Transverse colon (tissue), 4 donors: Measurements from ENCODE around the gene ANXA2R. TPM values are rescaled to one million over a fixed set of nuclear protein-coding genes. Genes with fewer than 3 reads are reported as not detected.
A peak's percentile ranks its signal among the peaks of the same experiment; 100 is the strongest.

ENCODE experiments used
- DNase-seq: peaks from one replicate; pipeline ENCODE4 v3.0.0-alpha.2; 2019
- H3K27ac ChIP-seq, 4 donors: fragments of 200-600 bp; sonication (generic); 2 replicates each; pipeline ENCODE4 v1.5.1; 2016 to 2018; ENCODE audit warnings: inconsistent platforms in 4 of 4
- H3K27me3 ChIP-seq: fragments of 200-600 bp; sonication (generic); 2 replicates; pipeline ENCODE4 v1.5.1; 2017; ENCODE audit warnings: inconsistent platforms
- H3K36me3 ChIP-seq, 4 donors: fragments of 200-600 bp; sonication (generic); 2 replicates each; pipeline ENCODE4 v1.5.1; 2017 to 2019; ENCODE audit warnings: inconsistent platforms in 4 of 4
- H3K4me1 ChIP-seq, 4 donors: fragments of 200-600 bp; sonication (generic); 2 replicates each; pipeline ENCODE4 v1.5.1; 2017 to 2020; ENCODE audit warnings: inconsistent platforms in 4 of 4
- H3K4me3 ChIP-seq, 4 donors: fragments of 200-600 bp; sonication (generic); 1 replicate in 1 of 4; 2 replicates in 3 of 4; pipeline versions ENCODE4 v1.5.1 to v1.6.1; 2017 to 2019; ENCODE audit warnings: inconsistent platforms in 4 of 4
- H3K9me3 ChIP-seq, 2 donors: fragments of 200-600 bp; sonication (generic); 2 replicates each; pipeline ENCODE4 v1.5.1; 2017 to 2019; ENCODE audit warnings: inconsistent platforms in 2 of 2
- EP300 ChIP-seq: sonication (generic); formaldehyde crosslinking; IDR thresholded peaks from one replicate; pipeline ENCODE4 v1.6.1; 2017; ENCODE audit warnings: antibody characterized with exemption, low read depth
- POLR2A ChIP-seq: fragments of 450-650 bp; IDR thresholded peaks from one replicate; pipeline ENCODE4 v1.6.1; 2016; ENCODE audit warnings: antibody characterized with exemption, mild to moderate bottlenecking, moderate library complexity
- POLR2AphosphoS5 ChIP-seq, 3 donors: sonication (generic); formaldehyde crosslinking; IDR thresholded peaks; one replicate each; pipeline ENCODE4 v1.6.1; 2016; ENCODE audit warnings: antibody characterized with exemption in 3 of 3
- WGBS, 2 donors: methylation state at CpG; one replicate each; pipeline ENCODE4 v1.1.5; 2018; ENCODE audit warnings: low coverage in 1 of 2; 5-methylcytosine and 5-hydroxymethylcytosine counted together
- in situ Hi-C, 4 donors: fragments of 200-750 bp; cut with MboI; loops; one replicate each; pipeline versions ENCODE4 v1.15.0 to v1.15.1; 2017; ENCODE audit warnings: low sequenced_read_pairs in 3 of 4, low pct_ligation_motif_present in 1 of 4, low pct_unique_long_range_greater_than_20kb in 1 of 4
- intact Hi-C: fragments of 100-400 bp; cut with DNase I; formaldehyde crosslinking; loops from one replicate; pipeline ENCODE4 v1.15.1; 2023; ENCODE audit warnings: low total_unique reads
- total RNA-seq, 4 donors: library from RNA; depleted of rRNA; stranded (reverse); fragments of >200 nt; gene quantifications; one replicate each; pipeline ENCODE4 v1.1.0, GENCODE V29; 2016
- TF ChIP-seq, protein P1 (sequence below), 5 experiments: fragments of 200-600 bp in 3 of 5; fragments of 450-650 bp in 2 of 5; sonication (generic) in 3 of 5; IDR thresholded peaks; 1 replicate in 2 of 5; 2 replicates in 3 of 5; pipeline ENCODE4 v1.5.1; 2016 to 2017; ENCODE audit warnings: antibody characterized with exemption in 5 of 5, inconsistent platforms in 3 of 5, mild to moderate bottlenecking in 2 of 5, moderate library complexity in 1 of 5

Gene ANXA2R
- total RNA-seq, 4 donors from 2014 or later: 0.75 to 4.4 (median 2.0) TPM

DNA sequence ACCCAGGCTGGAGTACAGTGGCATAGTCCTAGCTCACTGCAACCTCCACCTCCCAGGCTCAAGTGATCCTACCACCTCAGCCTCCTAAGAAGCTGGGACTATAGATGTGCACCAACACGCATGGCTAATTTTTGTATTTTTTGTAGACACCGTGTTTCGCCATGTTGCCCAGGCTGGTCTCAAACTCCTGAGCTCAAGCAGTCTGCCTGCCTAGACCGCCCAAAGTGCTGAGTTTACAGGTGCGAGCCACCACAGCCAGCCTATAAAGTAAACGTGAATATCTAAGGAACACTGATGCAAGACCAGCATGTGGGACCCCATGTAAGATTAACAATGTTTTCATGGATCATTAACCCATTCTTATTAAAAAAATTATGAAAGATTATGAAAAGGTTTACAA is 15.9 kb downstream of the ANXA2R start:
- TF ChIP-seq EP300: no peak
- TF ChIP-seq, protein P1, sequence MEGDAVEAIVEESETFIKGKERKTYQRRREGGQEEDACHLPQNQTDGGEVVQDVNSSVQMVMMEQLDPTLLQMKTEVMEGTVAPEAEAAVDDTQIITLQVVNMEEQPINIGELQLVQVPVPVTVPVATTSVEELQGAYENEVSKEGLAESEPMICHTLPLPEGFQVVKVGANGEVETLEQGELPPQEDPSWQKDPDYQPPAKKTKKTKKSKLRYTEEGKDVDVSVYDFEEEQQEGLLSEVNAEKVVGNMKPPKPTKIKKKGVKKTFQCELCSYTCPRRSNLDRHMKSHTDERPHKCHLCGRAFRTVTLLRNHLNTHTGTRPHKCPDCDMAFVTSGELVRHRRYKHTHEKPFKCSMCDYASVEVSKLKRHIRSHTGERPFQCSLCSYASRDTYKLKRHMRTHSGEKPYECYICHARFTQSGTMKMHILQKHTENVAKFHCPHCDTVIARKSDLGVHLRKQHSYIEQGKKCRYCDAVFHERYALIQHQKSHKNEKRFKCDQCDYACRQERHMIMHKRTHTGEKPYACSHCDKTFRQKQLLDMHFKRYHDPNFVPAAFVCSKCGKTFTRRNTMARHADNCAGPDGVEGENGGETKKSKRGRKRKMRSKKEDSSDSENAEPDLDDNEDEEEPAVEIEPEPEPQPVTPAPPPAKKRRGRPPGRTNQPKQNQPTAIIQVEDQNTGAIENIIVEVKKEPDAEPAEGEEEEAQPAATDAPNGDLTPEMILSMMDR (IDR thresholded peaks at IDR 0.05): no peak
- TF ChIP-seq POLR2A: no peak
- no peak for TF ChIP-seq POLR2AphosphoS5 (IDR thresholded peaks at IDR 0.05)
- H3K4me1 ChIP-seq: peaks cover 0 to 7% (median under 1%) of the 10 kb centered on the region in 4 donors
- no peaks in the 10 kb centered on the region for H3K9me3 ChIP-seq
- WGBS, 2 donors: 90 to 100% methylated on average over 1 to 6 of the region's 6 CpGs
- H3K36me3 ChIP-seq: no peaks in the 10 kb centered on the region
- no peak overlapping the region for H3K27ac ChIP-seq
- peaks cover 54% of the 10 kb centered on the region for H3K27me3 ChIP-seq
- intact Hi-C loops: no loop called here
- in situ Hi-C loops: no loop called here
- no peak for DNase-seq
- H3K4me3 ChIP-seq: no peak overlapping the region

DNA sequence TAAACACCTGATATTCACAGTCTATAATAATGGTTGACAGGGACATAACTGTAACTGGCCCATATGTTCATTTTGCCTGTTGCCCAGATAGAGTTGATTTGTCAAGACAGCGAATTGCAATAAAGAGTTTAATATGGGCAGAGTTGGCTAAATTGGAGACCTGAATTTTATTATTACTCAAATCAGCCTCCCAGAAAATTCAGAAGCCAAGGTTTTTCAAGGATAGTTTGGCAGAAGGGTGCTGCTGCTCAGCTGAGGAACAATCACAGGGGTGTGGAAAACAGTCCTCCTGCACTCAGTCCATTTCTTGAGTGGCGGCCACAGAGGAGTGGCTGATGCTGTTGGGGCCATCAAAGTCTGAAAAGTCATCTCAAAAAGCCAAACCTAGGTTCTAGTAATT is 19.0 kb downstream of the ANXA2R start:
- H3K27me3 ChIP-seq: peaks cover 83% of the 10 kb centered on the region
- H3K4me3 ChIP-seq: no peak overlapping the region
- DNase-seq: no peak
- H3K9me3 ChIP-seq: no peaks in the 10 kb centered on the region
- intact Hi-C loops (no loop called here), in situ Hi-C loops (no loop called here)
- WGBS, 2 donors: 67 to 90% methylated on average over 2 of the region's 2 CpGs
- H3K27ac ChIP-seq: no peak overlapping the region
- TF ChIP-seq POLR2A (no peak), EP300 (no peak), POLR2AphosphoS5 (IDR thresholded peaks at IDR 0.05) (no peak)
- TF ChIP-seq, protein P1 (IDR thresholded peaks at IDR 0.05): no peak
- H3K36me3 ChIP-seq: no peaks in the 10 kb centered on the region
- peaks cover 0 to 25% (median 6%) of the 10 kb centered on the region in 4 donors for H3K4me1 ChIP-seq

- H3K27me3 ChIP-seq: peaks cover 83% of the 10 kb centered on the region
- intact Hi-C loops (no loop called here), in situ Hi-C loops (no loop called here)
- DNase-seq: no peak
- 10% methylated on average over 9 to 11 of the region's 11 CpGs for WGBS, 2 donors
- no peak for TF ChIP-seq POLR2AphosphoS5 (IDR thresholded peaks at IDR 0.05)
- TF ChIP-seq EP300: no peak
- TF ChIP-seq POLR2A: no peak
- TF ChIP-seq, protein P1 (IDR thresholded peaks at IDR 0.05): no peak
- H3K27ac ChIP-seq: peak overlapping the region; percentile 92 to 97 (median 94)
- H3K4me1 ChIP-seq: peaks cover 0 to 27% (median 6%) of the 10 kb centered on the region in 4 donors
- peak overlapping the region in 3 of 4 donors; percentile 49 to 61 (median 54) for H3K4me3 ChIP-seq
- no peaks in the 10 kb centered on the region for H3K9me3 ChIP-seq
- no peaks in the 10 kb centered on the region for H3K36me3 ChIP-seq
Observed at GRCh38 chr5:43020399-43020746, 19.7 kb downstream of the ANXA2R start.

- H3K4me3 ChIP-seq: peak overlapping the region; percentile 22 to 61 (median 52)
- peak; percentile 85 for DNase-seq
- peak overlapping the region; percentile 92 to 97 (median 94) for H3K27ac ChIP-seq
- TF ChIP-seq POLR2A (peak; percentile 58), POLR2AphosphoS5 (IDR thresholded peaks at IDR 0.05) (peak; percentile 18 to 76 (median 68)), EP300 (no peak)
- TF ChIP-seq, protein P1 (IDR thresholded peaks at IDR 0.05): peak; percentile 51 to 73 (median 53)
- H3K36me3 ChIP-seq: no peaks in the 10 kb centered on the region
- in situ Hi-C loops: no loop called here
- H3K4me1 ChIP-seq: peaks cover 0 to 27% (median 6%) of the 10 kb centered on the region in 4 donors
- peaks cover 83% of the 10 kb centered on the region for H3K27me3 ChIP-seq
- 7 to 9% methylated on average over 28 to 39 of the region's 39 CpGs for WGBS, 2 donors
- H3K9me3 ChIP-seq: no peaks in the 10 kb centered on the region
- intact Hi-C loops: no loop called here
Observed at GRCh38 chr5:43019614-43020398, 20.3 kb downstream of the ANXA2R start.
